ENCODE data around the gene SEC16A.

- TF ChIP-seq POLR2A (IDR thresholded peaks at IDR 0.05; ENCODE audit: low read length) (no peak), GATA1 (IDR thresholded peaks at IDR 0.05; ENCODE audit: low read depth, low read length) (no peak)
Measured at GRCh38 chr9:136403915-136404800, 78.7 kb downstream of the SEC16A start.
